DOHH2 (cell line): ENCODE results near the gene CYB5R3.

Experiments
- CTCF ChIP-seq: fragments of 200-600 bp; sonication (generic); IDR thresholded peaks from one replicate; pipeline ENCODE4 v1.5.1; 2014; ENCODE audit warnings: antibody characterized with exemption, mild to moderate bottlenecking, low read depth, low read length; ENCODE audit not compliant: poor library complexity, severe bottlenecking
- EZH2phosphoT487 ChIP-seq: fragments of 200-600 bp; sonication (generic); IDR thresholded peaks from 2 replicates; pipeline ENCODE4 v1.6.1; 2017; ENCODE audit warnings: borderline replicate concordance, mild to moderate bottlenecking, antibody characterized with exemption, low read length, moderate library complexity, mixed read lengths

GRCh38 chr22:42639541-42640241 is 9.5 kb downstream of the CYB5R3 start:
- TF ChIP-seq CTCF (no peak), EZH2phosphoT487 (no peak)
